Nasal cavity respiratory epithelium epithelial cell of viscerocranial mucosa (primary cell): Measurements from ENCODE around the gene BSPH1. TPM values are rescaled to one million over a fixed set of nuclear protein-coding genes. Genes with fewer than 3 reads are reported as not detected.

Experiments used
- total RNA-seq: library from RNA; depleted of rRNA; stranded (reverse); fragments of >200 nt; gene quantifications from 2 replicates; pipeline ENCODE4 v1.2.3, GENCODE V29; 2014

The BSPH1 gene
- total RNA-seq, result not detected in 2 replicates

DNA sequence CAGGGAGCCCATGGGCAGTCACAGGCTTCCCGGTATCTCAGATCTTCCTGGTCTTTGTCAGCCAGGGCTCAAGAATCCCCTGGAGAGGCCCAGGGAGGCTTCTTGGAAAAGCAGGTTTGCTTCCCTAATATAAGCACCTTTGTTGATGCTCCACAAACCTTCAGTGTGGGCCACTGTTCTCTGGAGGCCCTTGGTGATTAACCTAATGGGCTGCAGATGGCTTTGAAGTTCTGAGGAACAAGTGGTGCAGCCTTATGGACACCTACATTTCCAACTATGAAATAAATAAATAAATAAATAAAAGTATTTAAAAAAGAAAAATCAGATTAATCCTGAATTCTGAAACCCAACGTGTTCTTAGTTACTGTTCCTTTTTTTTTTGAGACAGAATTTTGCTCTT is at the start of gene BSPH1:
BSPH1 (minus strand) TSS at position 101 of the 400 bp plus-strand sequence; CDS start at position 12, 89 bp downstream.

GRCh38 chr19:47994209-47994802 is 2.3 kb upstream of the BSPH1 start, which contains the start of gene ELSPBP1:
Gene ELSPBP1 (plus strand): TSS chr19:47994632. CDS start chr19:48008668, 14,036 bp downstream.

Other genes with a start within 250 kb of the BSPH1 start
- 67.2 and 130 TPM in 2 replicates for gene NOP53, start 246.6 kb downstream of the BSPH1 start, total RNA-seq
- 95.3 and 155 TPM in 2 replicates for gene SELENOW, start 213.5 kb downstream of the BSPH1 start, total RNA-seq
- gene TPRX1, start 187.6 kb downstream of the BSPH1 start, total RNA-seq, result not detected in 2 replicates
- gene CRX, start 170.2 kb downstream of the BSPH1 start, total RNA-seq, result not detected in 2 replicates
- not detected in 2 replicates for gene TPRX2, start 132.9 kb downstream of the BSPH1 start, total RNA-seq
- gene SULT2A1, start 105.9 kb downstream of the BSPH1 start, total RNA-seq, result not detected in 2 replicates
- not detected in 2 replicates for gene ELSPBP1, start 2.5 kb upstream of the BSPH1 start, total RNA-seq
- not detected in 2 replicates for gene CABP5, start 51.9 kb upstream of the BSPH1 start, total RNA-seq
- gene PLA2G4C, start 118.6 kb upstream of the BSPH1 start, total RNA-seq, result 1.0 and 1.7 TPM in 2 replicates
- 6.5 and 8.2 TPM in 2 replicates for gene LIG1, start 178.2 kb upstream of the BSPH1 start, total RNA-seq
- 1.7 and 4.1 TPM in 2 replicates for gene ZSWIM9, start 178.5 kb upstream of the BSPH1 start, total RNA-seq